Keratinocyte (primary cell): Measurements from ENCODE around the gene CAVIN1.

Source experiments
- EZH2 ChIP-seq: IDR thresholded peaks from one replicate; pipeline ENCODE4 v1.6.1; 2012; ENCODE audit warnings: inconsistent platforms, mild to moderate bottlenecking, low read length, moderate library complexity
- TF ChIP-seq, protein P1 (sequence below), 3 experiments: IDR thresholded peaks in 1 of 3; conservative IDR thresholded peaks in 1 of 3; optimal IDR thresholded peaks in 1 of 3; 2 replicates in 2 of 3; 3 replicates in 1 of 3; pipeline versions ENCODE3 to v1.5.1; 2011; ENCODE audit warnings: low read length in 3 of 3, mild to moderate bottlenecking in 3 of 3, moderate library complexity in 2 of 3, control low read depth in 1 of 3, inconsistent platforms in 1 of 3; ENCODE audit not compliant: insufficient read depth in 2 of 3; ENCODE audit errors: extremely low read depth in 1 of 3

GRCh38 chr17:42405963-42406495, 17.0 kb downstream of the CAVIN1 start:
- TF ChIP-seq, protein P1, sequence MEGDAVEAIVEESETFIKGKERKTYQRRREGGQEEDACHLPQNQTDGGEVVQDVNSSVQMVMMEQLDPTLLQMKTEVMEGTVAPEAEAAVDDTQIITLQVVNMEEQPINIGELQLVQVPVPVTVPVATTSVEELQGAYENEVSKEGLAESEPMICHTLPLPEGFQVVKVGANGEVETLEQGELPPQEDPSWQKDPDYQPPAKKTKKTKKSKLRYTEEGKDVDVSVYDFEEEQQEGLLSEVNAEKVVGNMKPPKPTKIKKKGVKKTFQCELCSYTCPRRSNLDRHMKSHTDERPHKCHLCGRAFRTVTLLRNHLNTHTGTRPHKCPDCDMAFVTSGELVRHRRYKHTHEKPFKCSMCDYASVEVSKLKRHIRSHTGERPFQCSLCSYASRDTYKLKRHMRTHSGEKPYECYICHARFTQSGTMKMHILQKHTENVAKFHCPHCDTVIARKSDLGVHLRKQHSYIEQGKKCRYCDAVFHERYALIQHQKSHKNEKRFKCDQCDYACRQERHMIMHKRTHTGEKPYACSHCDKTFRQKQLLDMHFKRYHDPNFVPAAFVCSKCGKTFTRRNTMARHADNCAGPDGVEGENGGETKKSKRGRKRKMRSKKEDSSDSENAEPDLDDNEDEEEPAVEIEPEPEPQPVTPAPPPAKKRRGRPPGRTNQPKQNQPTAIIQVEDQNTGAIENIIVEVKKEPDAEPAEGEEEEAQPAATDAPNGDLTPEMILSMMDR (optimal IDR thresholded peaks at IDR 0.05 in 1 of 3, IDR thresholded peaks at IDR 0.05 in 1 of 3, conservative IDR thresholded peaks at IDR 0.05 in 1 of 3; ENCODE audit: extremely low read depth in 1 of 3, insufficient read depth in 2 of 3, low read length in 3 of 3): peak; percentile 69 to 84 (median 83)
- TF ChIP-seq EZH2: no peak
